Effector CD4-positive, alpha-beta T cell (primary cell): ENCODE measurements around the gene RPTOR.
"Not testable (repeated sequence)": the region's sequence is repeated elsewhere in the genome, so short reads cannot be mapped to it uniquely, and the experiment has no call there.

Experiments used
- DNase-seq: peaks from one replicate; pipeline ENCODE4 v3.0.0-alpha.2; 2020

The RPTOR gene

DNA sequence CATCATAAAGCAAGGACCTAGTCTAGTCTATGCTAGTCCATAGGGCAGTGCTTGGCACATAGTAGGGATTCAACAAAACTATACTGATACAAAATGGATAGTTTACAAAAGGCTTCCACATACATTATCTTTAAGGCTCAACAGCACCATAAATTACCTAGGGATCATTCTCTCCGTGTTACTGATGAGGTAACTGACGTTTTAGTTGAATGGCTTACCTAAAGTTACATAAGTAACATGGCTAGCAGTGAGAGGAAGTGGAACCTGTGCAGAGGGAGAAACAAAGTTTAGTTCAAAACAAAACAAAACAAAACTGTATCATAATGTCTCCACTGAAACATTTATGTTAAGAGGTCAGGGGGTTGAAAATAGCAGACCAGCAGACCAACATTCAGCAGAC is 7.9 kb downstream of the RPTOR start:
- no peak for DNase-seq

GRCh38 chr17:80555266-80555665 is 10.6 kb downstream of the RPTOR start:
- DNase-seq = no peak

GRCh38 chr17:80558046-80558445 is 13.4 kb downstream of the RPTOR start:
- DNase-seq = no peak

- no peak for DNase-seq
Observed at GRCh38 chr17:80559825-80560251, 15.2 kb downstream of the RPTOR start.

DNA sequence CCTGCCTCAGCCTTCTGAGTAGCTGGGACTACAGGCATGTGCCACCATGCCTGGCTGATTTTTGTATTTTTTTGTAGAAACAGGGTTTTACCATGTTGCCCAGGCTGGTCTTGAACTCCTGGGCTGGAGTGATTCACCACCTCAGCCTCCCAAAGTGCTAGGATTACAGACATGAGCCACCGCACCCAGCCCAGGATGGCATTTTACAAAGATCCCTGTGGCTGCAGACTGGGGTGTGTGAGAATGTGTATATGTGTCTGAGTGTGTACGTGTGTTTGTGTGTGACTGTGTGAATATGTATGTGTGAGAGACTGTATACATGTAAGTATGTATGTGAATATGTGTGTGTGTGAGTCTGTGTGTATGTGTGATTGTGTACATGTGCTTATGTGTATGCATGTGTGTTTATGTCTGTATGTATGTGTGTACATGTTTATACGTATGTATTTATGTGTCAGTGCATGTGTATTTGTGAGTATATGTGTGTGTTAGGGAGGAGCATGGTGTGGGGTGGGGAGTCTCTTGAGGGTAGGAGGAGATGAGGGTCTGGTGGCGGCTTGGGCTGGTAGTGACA is 17.0 kb downstream of the RPTOR start:
- no peak for DNase-seq

GRCh38 chr17:80564545-80564944 is 19.9 kb downstream of the RPTOR start:
- DNase-seq = no peak

GRCh38 chr17:80565343-80566053 is 20.9 kb downstream of the RPTOR start:
- no peak for DNase-seq

GRCh38 chr17:80566054-80566400 is 21.4 kb downstream of the RPTOR start:
- no peak for DNase-seq

DNA sequence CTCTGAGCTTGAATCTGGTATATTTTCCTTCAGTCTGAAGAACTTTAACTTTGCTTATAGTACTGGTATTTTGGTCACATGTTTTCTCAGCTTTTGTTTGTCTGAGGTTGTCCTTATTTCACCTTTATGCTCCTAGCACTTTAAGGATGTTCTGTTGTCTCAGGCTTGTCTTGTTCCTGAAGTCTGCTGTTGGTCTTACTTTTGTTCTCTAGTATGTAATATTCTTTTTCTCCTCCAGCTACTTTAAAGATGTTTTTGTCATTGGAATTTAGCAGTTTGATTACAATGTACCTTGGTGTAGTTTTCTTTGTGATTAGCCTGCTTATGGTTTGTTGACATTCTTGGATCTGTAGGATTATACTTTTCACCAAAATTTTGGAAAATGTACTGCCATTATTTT is 23.6 kb downstream of the RPTOR start:
- no peak for DNase-seq

DNA sequence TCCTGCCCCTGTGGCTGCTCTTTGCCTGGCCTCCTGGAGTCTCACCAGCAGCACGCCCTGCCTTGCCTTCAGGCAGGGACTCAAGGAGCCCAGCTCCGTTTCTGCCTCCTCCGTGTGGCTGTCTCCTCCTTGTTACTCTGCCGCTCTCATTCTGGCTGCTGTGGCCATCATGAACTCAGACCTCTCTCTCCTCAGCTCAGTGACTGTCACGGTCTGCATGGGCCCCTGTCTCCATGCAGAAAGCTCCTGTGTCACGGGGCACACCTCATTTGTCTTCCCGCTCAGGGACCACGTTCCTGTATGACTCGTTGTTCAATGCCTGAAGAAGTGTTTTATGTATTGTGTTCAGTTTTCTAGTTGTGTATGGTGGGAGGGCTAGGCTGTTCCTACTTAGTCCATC is 25.3 kb downstream of the RPTOR start:
- no peak for DNase-seq

- no peak for DNase-seq
Observed at GRCh38 chr17:80573701-80574100, 29.1 kb downstream of the RPTOR start.

GRCh38 chr17:80574496-80574895 is 29.9 kb downstream of the RPTOR start:
- no peak for DNase-seq

- DNase-seq = peak; percentile 92
Observed at GRCh38 chr17:80575057-80575875, 30.6 kb downstream of the RPTOR start.

DNA sequence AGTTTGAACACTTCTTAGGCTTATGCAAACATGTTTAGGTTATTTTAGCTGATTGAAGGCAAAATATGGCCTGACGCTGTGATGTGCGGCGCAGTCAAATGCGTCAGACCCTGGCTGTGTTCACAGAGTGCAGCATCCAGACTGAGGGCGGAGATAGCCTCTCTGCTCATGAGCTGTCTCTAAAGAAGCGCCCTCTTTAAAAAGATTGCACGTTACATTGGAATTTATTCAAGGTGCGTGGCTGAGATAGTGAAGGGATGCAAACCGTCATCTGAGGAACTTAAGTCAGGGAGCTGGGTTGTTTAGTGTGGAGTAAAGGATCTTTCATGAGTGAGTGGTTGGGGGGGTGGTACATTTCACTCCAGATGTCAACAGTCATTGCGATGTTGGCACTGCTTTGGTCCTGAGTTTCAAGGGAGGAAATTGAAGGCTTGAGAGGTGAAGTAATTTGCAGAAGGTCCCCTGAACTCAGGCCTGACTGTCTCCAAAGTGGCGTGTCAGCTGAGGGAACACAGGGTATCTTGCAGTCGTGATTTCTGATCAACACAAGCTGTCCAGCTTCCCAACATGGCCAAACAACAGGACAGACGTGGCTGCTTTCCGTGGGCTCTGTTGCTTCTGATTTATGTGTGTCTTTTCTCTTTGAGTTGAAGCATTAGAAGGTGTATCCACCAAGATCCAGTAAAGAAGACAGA is 33.4 kb downstream of the RPTOR start:
- DNase-seq = no peak

- not testable (repeated sequence) for DNase-seq
Observed at GRCh38 chr17:80578668-80579388, 34.2 kb downstream of the RPTOR start.

DNA sequence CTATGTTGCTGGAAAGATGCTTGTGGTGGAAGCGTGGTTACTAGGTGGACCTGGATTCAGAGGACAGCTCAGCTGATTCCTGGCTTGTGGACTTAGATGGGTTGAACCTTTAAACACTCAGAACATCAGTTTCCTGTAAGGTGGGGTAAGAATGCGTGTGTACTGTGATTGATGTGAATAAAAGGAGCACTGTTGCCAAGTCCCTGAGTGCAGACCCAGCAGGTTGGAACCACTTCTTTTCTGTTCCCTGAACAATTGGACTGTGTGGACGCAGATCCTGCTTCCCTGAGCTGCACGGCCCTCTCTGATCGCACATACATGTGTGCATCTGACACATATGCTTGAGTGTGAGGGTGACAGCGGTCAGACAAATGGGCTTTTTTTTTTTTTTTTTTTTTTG is 37.5 kb downstream of the RPTOR start:
- no peak for DNase-seq

- no peak for DNase-seq
Observed at GRCh38 chr17:80584176-80584905, 39.7 kb downstream of the RPTOR start.

DNA sequence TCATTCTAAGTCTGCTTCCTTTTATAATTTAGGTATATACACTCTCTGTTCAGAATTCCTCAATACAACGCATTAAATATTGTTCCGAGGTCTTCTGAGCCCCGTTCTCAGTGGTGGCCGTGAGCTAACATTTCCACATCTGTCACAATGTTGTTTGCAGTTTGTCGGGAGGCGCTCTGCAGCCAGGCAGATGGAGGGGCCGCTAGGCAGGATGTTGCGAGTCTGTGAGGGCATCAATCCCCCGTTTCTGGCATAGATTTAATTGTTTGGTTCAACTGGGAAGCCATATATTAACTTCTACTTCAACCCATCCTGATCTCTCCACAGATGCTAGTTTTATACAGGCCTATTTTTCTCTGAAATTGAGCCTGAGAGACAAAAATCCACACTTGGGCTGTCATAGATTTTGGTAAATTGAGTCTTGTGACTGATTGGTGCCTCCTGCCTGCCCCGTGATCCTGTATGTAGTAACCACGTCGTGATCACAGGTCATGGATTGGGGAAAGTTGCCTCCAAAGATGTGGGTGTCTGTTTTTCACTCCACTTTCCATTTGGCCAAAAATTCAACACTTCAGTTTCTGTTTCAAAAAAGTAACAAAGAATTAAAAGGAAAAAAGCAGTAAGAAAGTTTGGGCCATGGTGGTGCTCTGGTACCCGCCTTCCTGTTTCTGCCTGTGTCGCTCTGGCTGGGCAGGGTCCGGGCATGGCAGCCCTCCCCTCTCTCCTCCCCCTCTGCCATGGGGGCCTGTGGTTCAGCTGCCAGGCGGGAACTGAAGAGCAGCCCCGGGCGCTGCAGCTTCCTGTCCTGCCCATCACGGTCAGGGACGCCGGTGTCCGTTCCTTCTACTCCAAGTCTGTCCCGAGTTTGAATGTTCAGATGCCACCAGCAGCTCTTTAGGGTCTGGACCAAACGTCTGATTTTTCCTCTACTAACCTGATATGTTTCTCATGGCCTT is 41.5 kb downstream of the RPTOR start:
- no peak for DNase-seq

DNA sequence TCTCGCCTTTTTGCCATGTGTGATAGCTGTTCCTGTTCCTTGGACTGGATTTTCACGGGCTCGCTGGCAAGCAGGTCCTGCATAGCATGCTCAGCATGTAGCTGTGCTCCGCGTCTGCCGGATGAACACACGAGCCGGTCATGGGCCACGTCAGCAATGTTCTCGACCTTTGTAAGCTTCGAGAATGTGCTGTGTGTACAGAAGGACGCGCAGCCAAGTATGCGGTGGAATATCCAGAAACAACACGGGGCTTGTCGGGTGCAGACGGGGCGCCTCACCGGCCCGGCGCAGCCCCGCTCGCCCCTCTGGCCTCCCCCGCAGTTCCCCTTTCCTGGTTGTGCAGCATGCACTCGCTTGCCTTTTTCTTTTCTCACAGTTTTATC is 42.2 kb downstream of the RPTOR start:
- DNase-seq = no peak

- no peak for DNase-seq
Observed at GRCh38 chr17:80588702-80589383, 44.2 kb downstream of the RPTOR start.
